GDM1 (cell line): ENCODE measurements around the gene MPC1.
"Not testable (repeated sequence)": the region's sequence is repeated elsewhere in the genome, so short reads cannot be mapped to it uniquely, and the experiment has no call there.

Experiments used
- DNase-seq: peaks from one replicate; lab custom pipeline; 2025; lab: John Stamatoyannopoulos, UW

Gene MPC1

GRCh38 chr6:166345672-166346071 is 37.1 kb downstream of the MPC1 start:
- not testable (repeated sequence) for DNase-seq

GRCh38 chr6:166344921-166345320 is 37.8 kb downstream of the MPC1 start:
- not testable (repeated sequence) for DNase-seq

- DNase-seq = no peak
These were observed 38.5 kb downstream of the MPC1 start for GRCh38 chr6:166344240-166344639.

- DNase-seq = peak; percentile 22
These were observed 39.6 kb downstream of the MPC1 start for GRCh38 chr6:166343150-166343487.

- peak; percentile 86 for DNase-seq
These were observed 40.2 kb downstream of the MPC1 start, which contains the start of gene SFT2D1 for GRCh38 chr6:166342349-166343149. TSS of gene SFT2D1 (minus strand) at chr6:166342545. CDS start at chr6:166342481, 64 bp downstream.

- DNase-seq = no peak
These were observed 40.8 kb downstream of the MPC1 start for GRCh38 chr6:166341977-166342348.

GRCh38 chr6:166341464-166341863 is 41.3 kb downstream of the MPC1 start:
- no peak for DNase-seq

- no peak for DNase-seq
These were observed 43.9 kb downstream of the MPC1 start for GRCh38 chr6:166338854-166339253.

- DNase-seq = no peak
These were observed 45.9 kb downstream of the MPC1 start for GRCh38 chr6:166336847-166337246.

- no peak for DNase-seq
These were observed 47.1 kb downstream of the MPC1 start for GRCh38 chr6:166335378-166336302.

- no peak for DNase-seq
These were observed 47.9 kb downstream of the MPC1 start for GRCh38 chr6:166334878-166335277.

- peak; percentile 74 for DNase-seq
These were observed 49.4 kb downstream of the MPC1 start for GRCh38 chr6:166333172-166333995.

- no peak for DNase-seq
These were observed 51.0 kb downstream of the MPC1 start for GRCh38 chr6:166331503-166332415.

GRCh38 chr6:166330612-166331011 is 52.1 kb downstream of the MPC1 start:
- no peak for DNase-seq

- no peak for DNase-seq
These were observed 57.2 kb downstream of the MPC1 start for GRCh38 chr6:166325383-166326042.

- no peak for DNase-seq
These were observed 59.3 kb downstream of the MPC1 start for GRCh38 chr6:166323395-166323794.

- no peak for DNase-seq
These were observed 63.8 kb downstream of the MPC1 start for GRCh38 chr6:166318649-166319600.

GRCh38 chr6:166318227-166318626 is 64.5 kb downstream of the MPC1 start:
- no peak for DNase-seq
